WTC11 (cell line): Measurements from ENCODE around the gene SPTLC1. TPM values are rescaled to one million over a fixed set of nuclear protein-coding genes. Genes with fewer than 3 reads are reported as not detected.

Experiments
- ATAC-seq: fragments of 200-7000 bp; cut with Tn5 transposase; 2 replicates; pipeline ENCODE4 v1.10.0; 2021; ENCODE audit warnings: mild to moderate bottlenecking, moderate library complexity
- CTCF ChIA-PET: fragments of 300-600 bp; sonication (Branson Sonifier 250); formaldehyde crosslinking; loops from one replicate; lab custom pipeline; 2021; ENCODE audit warnings: antibody characterized with exemption; lab: Charles Lee
- POLR2A ChIA-PET: fragments of 350-600 bp; sonication (Branson Sonifier 250); formaldehyde crosslinking; loops from one replicate; lab custom pipeline; 2021; ENCODE audit warnings: antibody characterized with exemption; lab: Charles Lee
- DNase-seq: peaks from one replicate; pipeline ENCODE4 v3.0.0; 2021; ENCODE audit warnings: low spot score
- H3K27ac Mint-ChIP-seq: 2 replicates; pipeline ENCODE4 v1.8.0; 2021; ENCODE audit warnings: mixed read lengths
- H3K27me3 Mint-ChIP-seq: 2 replicates; pipeline ENCODE4 v1.8.0; 2021; ENCODE audit warnings: low read depth, mild to moderate bottlenecking, moderate library complexity, mixed read lengths
- H3K36me3 Mint-ChIP-seq: 2 replicates; pipeline ENCODE4 v1.8.0; 2021; ENCODE audit warnings: mixed read lengths
- H3K4me1 Mint-ChIP-seq: 2 replicates; pipeline ENCODE4 v1.8.0; 2022; ENCODE audit warnings: mixed read lengths
- H3K4me3 Mint-ChIP-seq: 2 replicates; pipeline ENCODE4 v1.8.0; 2021; ENCODE audit warnings: mild to moderate bottlenecking, moderate library complexity, mixed read lengths
- H3K9me3 Mint-ChIP-seq: 2 replicates; pipeline ENCODE4 v1.8.0; 2021; ENCODE audit warnings: mixed read lengths
- ATF1 ChIP-seq: sonication (generic); formaldehyde crosslinking; IDR thresholded peaks from 2 replicates; pipeline ENCODE4 v1.8.1; 2023; ENCODE audit warnings: mild to moderate bottlenecking, moderate library complexity, missing genetic modification reagents
- CREM ChIP-seq: sonication (generic); formaldehyde crosslinking; IDR thresholded peaks from 2 replicates; pipeline ENCODE4 v1.8.1; 2022; ENCODE audit warnings: mild to moderate bottlenecking, missing genetic modification reagents, moderate library complexity
- ETV6 ChIP-seq: sonication (generic); formaldehyde crosslinking; IDR thresholded peaks from 2 replicates; pipeline ENCODE4 v1.8.1; 2022; ENCODE audit warnings: mild to moderate bottlenecking, missing genetic modification reagents
- FOXK1 ChIP-seq: sonication (generic); formaldehyde crosslinking; IDR thresholded peaks from 2 replicates; pipeline ENCODE4 v1.8.0; 2022; ENCODE audit warnings: mild to moderate bottlenecking, moderate library complexity, missing genetic modification reagents
- GABPB1 ChIP-seq: sonication (generic); formaldehyde crosslinking; IDR thresholded peaks from 2 replicates; pipeline ENCODE4 v1.8.1; 2023; ENCODE audit warnings: mild to moderate bottlenecking, missing genetic modification reagents
- JAZF1 ChIP-seq: fragments of 250-450 bp; sonication (Bioruptor Pico); IDR thresholded peaks from 2 replicates; pipeline ENCODE4 v1.9.0; 2021; ENCODE audit warnings: moderate library complexity, mild to moderate bottlenecking, inconsistent platforms
- NFYB ChIP-seq: sonication (generic); formaldehyde crosslinking; conservative IDR thresholded peaks from 2 replicates; pipeline ENCODE4 v1.8.0; 2022; ENCODE audit warnings: low read depth, missing genetic modification reagents
- NR1H2 ChIP-seq: sonication (generic); formaldehyde crosslinking; IDR thresholded peaks from 2 replicates; pipeline ENCODE4 v1.9.0; 2021; ENCODE audit warnings: mild to moderate bottlenecking, moderate library complexity, missing genetic modification reagents
- NR3C1 ChIP-seq: sonication (generic); formaldehyde crosslinking; conservative IDR thresholded peaks from 2 replicates; pipeline ENCODE4 v1.8.1; 2023; ENCODE audit warnings: low read depth, mild to moderate bottlenecking, missing genetic modification reagents
- PRRX2 ChIP-seq: fragments of 250-450 bp; sonication (Bioruptor Pico); IDR thresholded peaks from 2 replicates; pipeline ENCODE4 v1.8.0; 2021; ENCODE audit warnings: mild to moderate bottlenecking
- SMAD4 ChIP-seq: sonication (generic); formaldehyde crosslinking; IDR thresholded peaks from 2 replicates; pipeline ENCODE4 v1.8.0; 2022; ENCODE audit warnings: mild to moderate bottlenecking, missing genetic modification reagents
- TCF7 ChIP-seq: sonication (generic); formaldehyde crosslinking; IDR thresholded peaks from 2 replicates; pipeline ENCODE4 v1.8.0; 2022; ENCODE audit warnings: mild to moderate bottlenecking, low read depth, missing genetic modification reagents, moderate library complexity
- USF1 ChIP-seq: sonication (generic); formaldehyde crosslinking; IDR thresholded peaks from 2 replicates; pipeline ENCODE4 v1.8.0; 2022; ENCODE audit warnings: mild to moderate bottlenecking, missing genetic modification reagents
- ZBTB43 ChIP-seq: sonication (generic); formaldehyde crosslinking; IDR thresholded peaks from 2 replicates; pipeline ENCODE4 v1.8.1; 2023; ENCODE audit warnings: mild to moderate bottlenecking, missing genetic modification reagents
- ZNF416 ChIP-seq: fragments of 250-450 bp; sonication (Bioruptor Pico); IDR thresholded peaks from 2 replicates; pipeline ENCODE4 v1.9.0; 2021; ENCODE audit warnings: mild to moderate bottlenecking, inconsistent platforms
- total RNA-seq: library from RNA; stranded (reverse); gene quantifications from 3 replicates; pipeline ENCODE4 v1.2.3, GENCODE V29; 2021
- TF ChIP-seq, protein P1 (sequence below): sonication (generic); formaldehyde crosslinking; IDR thresholded peaks from 2 replicates; pipeline ENCODE4 v1.8.1; 2023; ENCODE audit warnings: mild to moderate bottlenecking, moderate library complexity, missing genetic modification reagents
- TF ChIP-seq, protein P2 (sequence below): sonication (generic); formaldehyde crosslinking; IDR thresholded peaks from 2 replicates; pipeline ENCODE4 v1.8.1; 2023; ENCODE audit warnings: mild to moderate bottlenecking, missing genetic modification reagents
- TF ChIP-seq, protein P3 (sequence below): fragments of 250-450 bp; sonication (Bioruptor Pico); IDR thresholded peaks from 2 replicates; pipeline ENCODE4 v1.9.0; 2021; ENCODE audit warnings: mild to moderate bottlenecking, borderline replicate concordance
- TF ChIP-seq, protein P4 (sequence below): sonication (generic); formaldehyde crosslinking; conservative IDR thresholded peaks from 2 replicates; pipeline ENCODE4 v1.8.1; 2023; ENCODE audit warnings: mild to moderate bottlenecking, low read depth, missing genetic modification reagents, moderate library complexity

The SPTLC1 gene
- total RNA-seq, 1 experiment from 2014 or later = 81.2 TPM

DNA sequence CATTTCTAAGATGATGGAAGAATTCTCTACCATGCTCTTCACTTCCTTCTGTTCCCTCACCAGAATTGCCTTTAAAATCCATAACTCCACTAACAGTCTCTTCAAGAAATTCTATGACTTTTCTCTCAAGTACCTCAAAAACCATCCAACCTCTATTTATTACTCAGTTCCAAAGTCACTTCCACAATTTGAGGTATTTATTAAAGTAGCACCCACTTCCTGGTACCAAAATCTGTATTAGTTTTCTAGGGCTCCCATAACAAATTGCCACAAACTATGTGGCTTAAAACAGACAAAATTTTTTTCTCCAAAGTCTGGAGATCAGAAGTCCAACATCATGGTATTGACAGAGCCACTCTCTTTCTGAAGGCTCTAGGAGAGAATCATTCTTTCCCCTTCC is 4.9 kb upstream of the SPTLC1 start:
- no peak for ATAC-seq
- H3K27ac Mint-ChIP-seq = no peak overlapping the region
- H3K27me3 Mint-ChIP-seq = peaks cover 14% of the 10 kb centered on the region
- CTCF ChIA-PET = no interaction called here
- peaks cover 11% of the 10 kb centered on the region for H3K9me3 Mint-ChIP-seq
- TF ChIP-seq GABPB1 (CRISPR knock-in tag) (no peak), USF1 (CRISPR knock-in tag) (no peak)
- TF ChIP-seq, all 79 proteins: peak for 0
- Mint-ChIP-seq H3K4me3 (no peak overlapping the region), H3K36me3 (no peaks in the 10 kb centered on the region), H3K4me1 (0 out of 2 replicates have a peak, but pooled peaks cover 2% of the 10 kb centered on the region)
- no peak for DNase-seq
- POLR2A ChIA-PET = no interaction called here

DNA sequence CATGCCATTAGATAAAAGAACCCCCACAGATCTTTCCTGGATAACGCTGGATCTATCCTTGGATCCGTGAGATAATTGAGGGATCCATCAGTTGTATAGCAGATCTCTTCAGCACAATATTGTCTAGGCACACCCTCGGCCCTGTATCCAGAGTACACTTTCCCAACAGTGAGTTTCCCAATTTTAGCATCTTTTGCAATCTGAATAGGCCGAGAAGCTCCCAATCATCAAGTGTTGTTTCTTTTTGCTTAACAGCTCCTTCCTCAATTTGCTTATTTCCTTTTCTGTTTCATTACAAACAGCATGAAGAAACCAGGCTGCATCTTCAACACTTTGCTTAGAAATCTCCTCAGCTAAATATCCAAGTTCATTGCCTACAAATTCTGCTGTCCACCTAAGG is 4.4 kb upstream of the SPTLC1 start:
- H3K4me3 Mint-ChIP-seq = no peak overlapping the region
- CTCF ChIA-PET = no interaction called here
- TF ChIP-seq ZBTB43 (CRISPR knock-in tag) (no peak), NFYB (CRISPR knock-in tag) (no peak), ATF1 (CRISPR knock-in tag) (no peak), NR3C1 (CRISPR knock-in tag) (no peak), CREM (CRISPR knock-in tag) (no peak), JAZF1 (CRISPR knock-in tag) (no peak), ZNF416 (CRISPR knock-in tag) (no peak)
- TF ChIP-seq, protein P1, sequence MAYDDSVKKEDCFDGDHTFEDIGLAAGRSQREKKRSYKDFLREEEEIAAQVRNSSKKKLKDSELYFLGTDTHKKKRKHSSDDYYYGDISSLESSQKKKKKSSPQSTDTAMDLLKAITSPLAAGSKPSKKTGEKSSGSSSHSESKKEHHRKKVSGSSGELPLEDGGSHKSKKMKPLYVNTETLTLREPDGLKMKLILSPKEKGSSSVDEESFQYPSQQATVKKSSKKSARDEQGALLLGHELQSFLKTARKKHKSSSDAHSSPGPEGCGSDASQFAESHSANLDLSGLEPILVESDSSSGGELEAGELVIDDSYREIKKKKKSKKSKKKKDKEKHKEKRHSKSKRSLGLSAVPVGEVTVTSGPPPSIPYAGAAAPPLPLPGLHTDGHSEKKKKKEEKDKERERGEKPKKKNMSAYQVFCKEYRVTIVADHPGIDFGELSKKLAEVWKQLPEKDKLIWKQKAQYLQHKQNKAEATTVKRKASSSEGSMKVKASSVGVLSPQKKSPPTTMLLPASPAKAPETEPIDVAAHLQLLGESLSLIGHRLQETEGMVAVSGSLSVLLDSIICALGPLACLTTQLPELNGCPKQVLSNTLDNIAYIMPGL (CRISPR knock-in tag) = no peak
- TF ChIP-seq, all 79 proteins: peak for 0
- H3K9me3 Mint-ChIP-seq = peaks cover 11% of the 10 kb centered on the region
- H3K36me3 Mint-ChIP-seq = no peaks in the 10 kb centered on the region
- DNase-seq (no peak), ATAC-seq (no peak)
- H3K27me3 Mint-ChIP-seq = peaks cover 14% of the 10 kb centered on the region
- H3K4me1 Mint-ChIP-seq = 0 out of 2 replicates have a peak, but pooled peaks cover 2% of the 10 kb centered on the region
- H3K27ac Mint-ChIP-seq = no peak overlapping the region
- POLR2A ChIA-PET = no interaction called here

GRCh38 chr9:92108122-92108521 is 7.1 kb downstream of the SPTLC1 start:
- H3K4me3 Mint-ChIP-seq = no peak overlapping the region
- DNase-seq (no peak), ATAC-seq (no peak)
- POLR2A ChIA-PET = no interaction called here
- TF ChIP-seq SMAD4 (CRISPR knock-in tag) (no peak), PRRX2 (CRISPR knock-in tag) (no peak), NR1H2 (CRISPR knock-in tag) (no peak), ETV6 (no peak), TCF7 (no peak), FOXK1 (CRISPR knock-in tag) (no peak)
- TF ChIP-seq, protein P2, sequence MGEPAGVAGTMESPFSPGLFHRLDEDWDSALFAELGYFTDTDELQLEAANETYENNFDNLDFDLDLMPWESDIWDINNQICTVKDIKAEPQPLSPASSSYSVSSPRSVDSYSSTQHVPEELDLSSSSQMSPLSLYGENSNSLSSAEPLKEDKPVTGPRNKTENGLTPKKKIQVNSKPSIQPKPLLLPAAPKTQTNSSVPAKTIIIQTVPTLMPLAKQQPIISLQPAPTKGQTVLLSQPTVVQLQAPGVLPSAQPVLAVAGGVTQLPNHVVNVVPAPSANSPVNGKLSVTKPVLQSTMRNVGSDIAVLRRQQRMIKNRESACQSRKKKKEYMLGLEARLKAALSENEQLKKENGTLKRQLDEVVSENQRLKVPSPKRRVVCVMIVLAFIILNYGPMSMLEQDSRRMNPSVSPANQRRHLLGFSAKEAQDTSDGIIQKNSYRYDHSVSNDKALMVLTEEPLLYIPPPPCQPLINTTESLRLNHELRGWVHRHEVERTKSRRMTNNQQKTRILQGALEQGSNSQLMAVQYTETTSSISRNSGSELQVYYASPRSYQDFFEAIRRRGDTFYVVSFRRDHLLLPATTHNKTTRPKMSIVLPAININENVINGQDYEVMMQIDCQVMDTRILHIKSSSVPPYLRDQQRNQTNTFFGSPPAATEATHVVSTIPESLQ = no peak
- TF ChIP-seq, protein P3, sequence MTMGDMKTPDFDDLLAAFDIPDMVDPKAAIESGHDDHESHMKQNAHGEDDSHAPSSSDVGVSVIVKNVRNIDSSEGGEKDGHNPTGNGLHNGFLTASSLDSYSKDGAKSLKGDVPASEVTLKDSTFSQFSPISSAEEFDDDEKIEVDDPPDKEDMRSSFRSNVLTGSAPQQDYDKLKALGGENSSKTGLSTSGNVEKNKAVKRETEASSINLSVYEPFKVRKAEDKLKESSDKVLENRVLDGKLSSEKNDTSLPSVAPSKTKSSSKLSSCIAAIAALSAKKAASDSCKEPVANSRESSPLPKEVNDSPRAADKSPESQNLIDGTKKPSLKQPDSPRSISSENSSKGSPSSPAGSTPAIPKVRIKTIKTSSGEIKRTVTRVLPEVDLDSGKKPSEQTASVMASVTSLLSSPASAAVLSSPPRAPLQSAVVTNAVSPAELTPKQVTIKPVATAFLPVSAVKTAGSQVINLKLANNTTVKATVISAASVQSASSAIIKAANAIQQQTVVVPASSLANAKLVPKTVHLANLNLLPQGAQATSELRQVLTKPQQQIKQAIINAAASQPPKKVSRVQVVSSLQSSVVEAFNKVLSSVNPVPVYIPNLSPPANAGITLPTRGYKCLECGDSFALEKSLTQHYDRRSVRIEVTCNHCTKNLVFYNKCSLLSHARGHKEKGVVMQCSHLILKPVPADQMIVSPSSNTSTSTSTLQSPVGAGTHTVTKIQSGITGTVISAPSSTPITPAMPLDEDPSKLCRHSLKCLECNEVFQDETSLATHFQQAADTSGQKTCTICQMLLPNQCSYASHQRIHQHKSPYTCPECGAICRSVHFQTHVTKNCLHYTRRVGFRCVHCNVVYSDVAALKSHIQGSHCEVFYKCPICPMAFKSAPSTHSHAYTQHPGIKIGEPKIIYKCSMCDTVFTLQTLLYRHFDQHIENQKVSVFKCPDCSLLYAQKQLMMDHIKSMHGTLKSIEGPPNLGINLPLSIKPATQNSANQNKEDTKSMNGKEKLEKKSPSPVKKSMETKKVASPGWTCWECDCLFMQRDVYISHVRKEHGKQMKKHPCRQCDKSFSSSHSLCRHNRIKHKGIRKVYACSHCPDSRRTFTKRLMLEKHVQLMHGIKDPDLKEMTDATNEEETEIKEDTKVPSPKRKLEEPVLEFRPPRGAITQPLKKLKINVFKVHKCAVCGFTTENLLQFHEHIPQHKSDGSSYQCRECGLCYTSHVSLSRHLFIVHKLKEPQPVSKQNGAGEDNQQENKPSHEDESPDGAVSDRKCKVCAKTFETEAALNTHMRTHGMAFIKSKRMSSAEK (CRISPR knock-in tag) = no peak
- TF ChIP-seq, protein P4, sequence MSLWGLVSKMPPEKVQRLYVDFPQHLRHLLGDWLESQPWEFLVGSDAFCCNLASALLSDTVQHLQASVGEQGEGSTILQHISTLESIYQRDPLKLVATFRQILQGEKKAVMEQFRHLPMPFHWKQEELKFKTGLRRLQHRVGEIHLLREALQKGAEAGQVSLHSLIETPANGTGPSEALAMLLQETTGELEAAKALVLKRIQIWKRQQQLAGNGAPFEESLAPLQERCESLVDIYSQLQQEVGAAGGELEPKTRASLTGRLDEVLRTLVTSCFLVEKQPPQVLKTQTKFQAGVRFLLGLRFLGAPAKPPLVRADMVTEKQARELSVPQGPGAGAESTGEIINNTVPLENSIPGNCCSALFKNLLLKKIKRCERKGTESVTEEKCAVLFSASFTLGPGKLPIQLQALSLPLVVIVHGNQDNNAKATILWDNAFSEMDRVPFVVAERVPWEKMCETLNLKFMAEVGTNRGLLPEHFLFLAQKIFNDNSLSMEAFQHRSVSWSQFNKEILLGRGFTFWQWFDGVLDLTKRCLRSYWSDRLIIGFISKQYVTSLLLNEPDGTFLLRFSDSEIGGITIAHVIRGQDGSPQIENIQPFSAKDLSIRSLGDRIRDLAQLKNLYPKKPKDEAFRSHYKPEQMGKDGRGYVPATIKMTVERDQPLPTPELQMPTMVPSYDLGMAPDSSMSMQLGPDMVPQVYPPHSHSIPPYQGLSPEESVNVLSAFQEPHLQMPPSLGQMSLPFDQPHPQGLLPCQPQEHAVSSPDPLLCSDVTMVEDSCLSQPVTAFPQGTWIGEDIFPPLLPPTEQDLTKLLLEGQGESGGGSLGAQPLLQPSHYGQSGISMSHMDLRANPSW = no peak
- CTCF ChIA-PET = no interaction called here
- no peak overlapping the region for H3K27ac Mint-ChIP-seq
- H3K36me3 Mint-ChIP-seq = peaks cover 59% of the 10 kb centered on the region
- peaks cover 6% of the 10 kb centered on the region for H3K9me3 Mint-ChIP-seq
- H3K27me3 Mint-ChIP-seq = no peaks in the 10 kb centered on the region
- H3K4me1 Mint-ChIP-seq = 0 out of 2 replicates have a peak, but pooled peaks cover under 1% of the 10 kb centered on the region
